SK-N-SH treated with all-trans-retinoic acid at 6 μM for 48 hours (cell line): ENCODE results near the gene DENND1A.

Experiments used
- ARNTL ChIP-seq: fragments of 450-650 bp; formaldehyde crosslinking; IDR thresholded peaks from 2 replicates; pipeline ENCODE4 v1.5.0; 2020; ENCODE audit warnings: low read depth, mild to moderate bottlenecking, moderate library complexity, borderline replicate concordance
- BACH2 ChIP-seq: fragments of 250-450 bp; sonication (Bioruptor Pico); IDR thresholded peaks from 2 replicates; pipeline ENCODE4 v1.9.0; 2021; ENCODE audit warnings: mild to moderate bottlenecking, borderline replicate concordance
- CSDC2 ChIP-seq: fragments of 250-450 bp; sonication (Bioruptor Pico); IDR thresholded peaks from 2 replicates; pipeline ENCODE4 v1.5.0; 2020; ENCODE audit warnings: mild to moderate bottlenecking, moderate library complexity
- RARB ChIP-seq: fragments of 250-450 bp; sonication (Bioruptor Pico); IDR thresholded peaks from 2 replicates; pipeline ENCODE4 v1.8.0; 2021; ENCODE audit warnings: mild to moderate bottlenecking, moderate library complexity
- TCF4 ChIP-seq: fragments of 250-450 bp; sonication (Bioruptor Pico); IDR thresholded peaks from 2 replicates; pipeline ENCODE4 v1.8.0; 2021; ENCODE audit warnings: mild to moderate bottlenecking, moderate library complexity, borderline replicate concordance
- TOX ChIP-seq: fragments of 250-450 bp; sonication (Bioruptor Pico); IDR thresholded peaks from 2 replicates; pipeline ENCODE4 v1.8.0; 2021; ENCODE audit warnings: mild to moderate bottlenecking, moderate library complexity, borderline replicate concordance
- ZFP3 ChIP-seq: fragments of 250-450 bp; sonication (Bioruptor Pico); IDR thresholded peaks from 2 replicates; pipeline ENCODE4 v1.5.0; 2020; ENCODE audit warnings: mild to moderate bottlenecking, moderate library complexity
- ZFP30 ChIP-seq: fragments of 450-650 bp; formaldehyde crosslinking; IDR thresholded peaks from 2 replicates; pipeline ENCODE4 v1.5.0; 2022; ENCODE audit warnings: mild to moderate bottlenecking, moderate library complexity
- ZNF565 ChIP-seq: fragments of 450-650 bp; formaldehyde crosslinking; conservative IDR thresholded peaks from 2 replicates; pipeline ENCODE4 v1.5.0; 2020; ENCODE audit warnings: low read depth, mild to moderate bottlenecking, moderate library complexity
- ZNF70 ChIP-seq: fragments of 450-650 bp; formaldehyde crosslinking; IDR thresholded peaks from 2 replicates; pipeline ENCODE4 v1.5.0; 2020; ENCODE audit warnings: mild to moderate bottlenecking, moderate library complexity
- ZNF8 ChIP-seq: fragments of 450-650 bp; formaldehyde crosslinking; IDR thresholded peaks from 2 replicates; pipeline ENCODE4 v1.5.0; 2020; ENCODE audit warnings: mild to moderate bottlenecking, moderate library complexity
- TF ChIP-seq, protein P1 (sequence below): fragments of 250-450 bp; sonication (Bioruptor Pico); IDR thresholded peaks from 2 replicates; pipeline ENCODE4 v1.5.1; 2021; ENCODE audit warnings: mild to moderate bottlenecking, moderate library complexity
- TF ChIP-seq, protein P2 (sequence below): fragments of 250-450 bp; sonication (Bioruptor Pico); IDR thresholded peaks from 2 replicates; pipeline ENCODE4 v1.8.0; 2021; ENCODE audit warnings: low read depth, mild to moderate bottlenecking, moderate library complexity, borderline replicate concordance
- TF ChIP-seq, protein P3 (sequence below): fragments of 250-450 bp; sonication (Bioruptor Pico); IDR thresholded peaks from 2 replicates; pipeline ENCODE4 v1.8.0; 2020; ENCODE audit warnings: mild to moderate bottlenecking, moderate library complexity, borderline replicate concordance

DNA sequence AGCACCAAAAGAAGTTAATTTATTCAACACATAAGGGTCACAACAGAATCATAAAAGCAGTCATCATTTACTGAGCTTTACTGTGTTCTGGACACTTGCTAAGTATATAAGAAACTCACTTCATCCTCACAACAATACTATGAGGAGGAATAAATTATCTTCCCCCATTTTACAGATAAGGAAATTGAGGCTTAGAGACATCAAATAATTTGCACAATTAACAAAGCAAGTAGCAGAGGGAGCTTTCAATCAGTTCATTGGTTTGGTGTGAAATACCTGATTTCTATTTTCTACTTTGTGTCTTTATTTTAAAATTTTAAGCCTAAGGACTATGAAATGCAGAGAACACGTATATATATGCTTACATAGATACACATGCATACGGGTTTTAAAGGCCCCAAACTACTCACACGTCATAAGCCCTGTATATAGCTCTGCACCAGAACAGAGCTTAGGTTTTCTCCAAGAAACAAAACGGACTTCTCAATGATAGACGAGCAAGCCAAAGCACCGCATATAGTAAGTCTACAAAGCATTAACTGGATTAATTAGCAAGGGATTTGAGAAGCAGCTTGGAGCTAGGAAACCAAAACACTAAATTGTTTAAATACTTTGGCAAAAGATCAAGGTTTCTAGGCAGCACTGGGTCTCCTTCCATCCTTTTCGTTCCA, 95.6 kb downstream of the DENND1A start:
- TF ChIP-seq ZFP30 (CRISPR knock-in tag): no peak
- TF ChIP-seq RARB: no peak
- no peak for TF ChIP-seq TCF4 (CRISPR knock-in tag)
- no peak for TF ChIP-seq BACH2
- no peak for TF ChIP-seq CSDC2 (CRISPR knock-in tag)
- TF ChIP-seq, protein P1, sequence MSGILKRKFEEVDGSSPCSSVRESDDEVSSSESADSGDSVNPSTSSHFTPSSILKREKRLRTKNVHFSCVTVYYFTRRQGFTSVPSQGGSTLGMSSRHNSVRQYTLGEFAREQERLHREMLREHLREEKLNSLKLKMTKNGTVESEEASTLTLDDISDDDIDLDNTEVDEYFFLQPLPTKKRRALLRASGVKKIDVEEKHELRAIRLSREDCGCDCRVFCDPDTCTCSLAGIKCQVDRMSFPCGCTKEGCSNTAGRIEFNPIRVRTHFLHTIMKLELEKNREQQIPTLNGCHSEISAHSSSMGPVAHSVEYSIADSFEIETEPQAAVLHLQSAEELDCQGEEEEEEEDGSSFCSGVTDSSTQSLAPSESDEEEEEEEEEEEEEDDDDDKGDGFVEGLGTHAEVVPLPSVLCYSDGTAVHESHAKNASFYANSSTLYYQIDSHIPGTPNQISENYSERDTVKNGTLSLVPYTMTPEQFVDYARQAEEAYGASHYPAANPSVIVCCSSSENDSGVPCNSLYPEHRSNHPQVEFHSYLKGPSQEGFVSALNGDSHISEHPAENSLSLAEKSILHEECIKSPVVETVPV (CRISPR knock-in tag): no peak
- TF ChIP-seq ZNF565 (CRISPR knock-in tag): no peak
- TF ChIP-seq ZFP3 (CRISPR knock-in tag): no peak
- TF ChIP-seq, protein P2, sequence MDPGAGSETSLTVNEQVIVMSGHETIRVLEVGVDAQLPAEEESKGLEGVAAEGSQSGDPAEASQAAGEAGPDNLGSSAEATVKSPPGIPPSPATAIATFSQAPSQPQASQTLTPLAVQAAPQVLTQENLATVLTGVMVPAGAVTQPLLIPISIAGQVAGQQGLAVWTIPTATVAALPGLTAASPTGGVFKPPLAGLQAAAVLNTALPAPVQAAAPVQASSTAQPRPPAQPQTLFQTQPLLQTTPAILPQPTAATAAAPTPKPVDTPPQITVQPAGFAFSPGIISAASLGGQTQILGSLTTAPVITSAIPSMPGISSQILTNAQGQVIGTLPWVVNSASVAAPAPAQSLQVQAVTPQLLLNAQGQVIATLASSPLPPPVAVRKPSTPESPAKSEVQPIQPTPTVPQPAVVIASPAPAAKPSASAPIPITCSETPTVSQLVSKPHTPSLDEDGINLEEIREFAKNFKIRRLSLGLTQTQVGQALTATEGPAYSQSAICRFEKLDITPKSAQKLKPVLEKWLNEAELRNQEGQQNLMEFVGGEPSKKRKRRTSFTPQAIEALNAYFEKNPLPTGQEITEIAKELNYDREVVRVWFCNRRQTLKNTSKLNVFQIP (CRISPR knock-in tag): no peak
- TF ChIP-seq, protein P3, sequence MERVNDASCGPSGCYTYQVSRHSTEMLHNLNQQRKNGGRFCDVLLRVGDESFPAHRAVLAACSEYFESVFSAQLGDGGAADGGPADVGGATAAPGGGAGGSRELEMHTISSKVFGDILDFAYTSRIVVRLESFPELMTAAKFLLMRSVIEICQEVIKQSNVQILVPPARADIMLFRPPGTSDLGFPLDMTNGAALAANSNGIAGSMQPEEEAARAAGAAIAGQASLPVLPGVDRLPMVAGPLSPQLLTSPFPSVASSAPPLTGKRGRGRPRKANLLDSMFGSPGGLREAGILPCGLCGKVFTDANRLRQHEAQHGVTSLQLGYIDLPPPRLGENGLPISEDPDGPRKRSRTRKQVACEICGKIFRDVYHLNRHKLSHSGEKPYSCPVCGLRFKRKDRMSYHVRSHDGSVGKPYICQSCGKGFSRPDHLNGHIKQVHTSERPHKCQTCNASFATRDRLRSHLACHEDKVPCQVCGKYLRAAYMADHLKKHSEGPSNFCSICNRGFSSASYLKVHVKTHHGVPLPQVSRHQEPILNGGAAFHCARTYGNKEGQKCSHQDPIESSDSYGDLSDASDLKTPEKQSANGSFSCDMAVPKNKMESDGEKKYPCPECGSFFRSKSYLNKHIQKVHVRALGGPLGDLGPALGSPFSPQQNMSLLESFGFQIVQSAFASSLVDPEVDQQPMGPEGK (CRISPR knock-in tag): no peak
- TF ChIP-seq ZNF70 (CRISPR knock-in tag): no peak
- TF ChIP-seq ARNTL (CRISPR knock-in tag): no peak
- no peak for TF ChIP-seq ZNF8 (CRISPR knock-in tag)
- no peak for TF ChIP-seq TOX (CRISPR knock-in tag)
